Cardiac muscle cell (in vitro differentiated cells and primary cell): ENCODE results near the gene C1QTNF3. TPM values are rescaled to one million over a fixed set of nuclear protein-coding genes. Genes with fewer than 3 reads are reported as not detected.

ENCODE experiments used
- DNase-seq, 2 donors: peaks; one replicate each; pipeline versions ENCODE4 v3.0.0 to v3.0.0-alpha.2; 2010 to 2017; ENCODE audit warnings: low read depth in 1 of 2, low spot score in 1 of 2
- H3K27ac ChIP-seq: fragments of 200-600 bp; sonication (generic); 2 replicates; pipeline ENCODE4 v1.5.1; 2016
- H3K27me3 ChIP-seq: fragments of 200-600 bp; sonication (generic); 2 replicates; pipeline ENCODE4 v1.6.0; 2016; ENCODE audit warnings: control low read depth
- H3K36me3 ChIP-seq: fragments of 200-600 bp; sonication (generic); 2 replicates; pipeline ENCODE4 v1.5.1; 2016; ENCODE audit warnings: control low read depth
- H3K4me1 ChIP-seq: fragments of 200-600 bp; sonication (generic); 2 replicates; pipeline ENCODE4 v1.8.1; 2017; ENCODE audit warnings: low read depth, mild to moderate bottlenecking, mixed run types
- H3K4me3 ChIP-seq: fragments of 200-600 bp; sonication (generic); 2 replicates; pipeline ENCODE4 v1.5.1; 2016; ENCODE audit warnings: mild to moderate bottlenecking
- H3K9me3 ChIP-seq: fragments of 200-600 bp; sonication (generic); 2 replicates; pipeline ENCODE4 v1.5.1; 2017; ENCODE audit warnings: low read depth, mild to moderate bottlenecking, control low read depth
- CTCF ChIP-seq: IDR thresholded peaks from 2 replicates; pipeline ENCODE4 v1.5.1; 2012; ENCODE audit warnings: low read depth, mild to moderate bottlenecking, low read length
- polyA plus RNA-seq: library from polyadenylated mRNA; unstranded; fragments of >200 nt; fragmentation: Nextera tagmentation; extraction: Ambion mirVana; gene quantifications from 2 replicates; pipeline ENCODE4 v1.2.1, GENCODE V29; 2016
- total RNA-seq: library from RNA; depleted of rRNA; stranded (reverse); fragments of >200 nt; gene quantifications from 2 replicates; pipeline ENCODE4 v1.2.3, GENCODE V29; 2016

Gene C1QTNF3
- total and polyA plus RNA-seq, 2 experiments from 2014 or later: 0.91 to 4.6 TPM

- H3K4me3 ChIP-seq: no peak overlapping the region
- H3K27me3 ChIP-seq: no peaks in the 10 kb centered on the region
- no peak for TF ChIP-seq CTCF
- H3K9me3 ChIP-seq: no peaks in the 10 kb centered on the region
- no peak for DNase-seq
- peaks cover 5% of the 10 kb centered on the region for H3K36me3 ChIP-seq
- H3K27ac ChIP-seq: no peak overlapping the region
- peaks cover 15% of the 10 kb centered on the region for H3K4me1 ChIP-seq
These were observed 33.4 kb downstream of the C1QTNF3 start for GRCh38 chr5:34009610-34010009.

GRCh38 chr5:34008802-34009201 lies 34.2 kb downstream of the C1QTNF3 start:
- Histone ChIP-seq H3K4me1 (peaks cover 15% of the 10 kb centered on the region), H3K27ac (peak overlapping the region; percentile 96), H3K27me3 (no peaks in the 10 kb centered on the region), H3K4me3 (peak overlapping the region; percentile 80), H3K36me3 (peaks cover 11% of the 10 kb centered on the region), H3K9me3 (no peaks in the 10 kb centered on the region)
- TF ChIP-seq CTCF: no peak
- DNase-seq: peak in 1 of 2 donors; percentile 4

- peak; percentile 94 to 98 for DNase-seq
- peak; percentile 27 for TF ChIP-seq CTCF
- peak within 1 kb of the TSS; percentile 80 for H3K4me3 ChIP-seq
- peaks cover 14% of the 10 kb centered on the region for H3K36me3 ChIP-seq
- peak within 1 kb of the TSS; percentile 96 for H3K27ac ChIP-seq
- H3K27me3 ChIP-seq: no peaks in the 10 kb centered on the region
- peaks cover 15% of the 10 kb centered on the region for H3K4me1 ChIP-seq
- H3K9me3 ChIP-seq: no peaks in the 10 kb centered on the region
These were observed 35.1 kb downstream of the C1QTNF3 start, which contains the start of gene AMACR for GRCh38 chr5:34007621-34008600. Gene AMACR, minus strand, starts transcription at chr5:34008050. Its CDS starts 31 bp downstream, at chr5:34008019.

GRCh38 chr5:34007201-34007620 lies 35.8 kb downstream of the C1QTNF3 start:
- peak overlapping the region; percentile 96 for H3K27ac ChIP-seq
- H3K4me1 ChIP-seq: peaks cover 15% of the 10 kb centered on the region
- H3K36me3 ChIP-seq: peaks cover 14% of the 10 kb centered on the region
- peak overlapping the region; percentile 80 for H3K4me3 ChIP-seq
- H3K27me3 ChIP-seq: no peaks in the 10 kb centered on the region
- no peak for TF ChIP-seq CTCF
- H3K9me3 ChIP-seq: no peaks in the 10 kb centered on the region
- peak; percentile 20 to 21 for DNase-seq

- Histone ChIP-seq H3K4me3 (no peak overlapping the region), H3K27ac (no peak overlapping the region), H3K4me1 (peaks cover 15% of the 10 kb centered on the region), H3K27me3 (no peaks in the 10 kb centered on the region), H3K36me3 (peaks cover 14% of the 10 kb centered on the region), H3K9me3 (no peaks in the 10 kb centered on the region)
- no peak for DNase-seq
- TF ChIP-seq CTCF: no peak
These were observed 37.3 kb downstream of the C1QTNF3 start for GRCh38 chr5:34005681-34006080.
